ENCODE data around the gene SERPINA6.

DNA sequence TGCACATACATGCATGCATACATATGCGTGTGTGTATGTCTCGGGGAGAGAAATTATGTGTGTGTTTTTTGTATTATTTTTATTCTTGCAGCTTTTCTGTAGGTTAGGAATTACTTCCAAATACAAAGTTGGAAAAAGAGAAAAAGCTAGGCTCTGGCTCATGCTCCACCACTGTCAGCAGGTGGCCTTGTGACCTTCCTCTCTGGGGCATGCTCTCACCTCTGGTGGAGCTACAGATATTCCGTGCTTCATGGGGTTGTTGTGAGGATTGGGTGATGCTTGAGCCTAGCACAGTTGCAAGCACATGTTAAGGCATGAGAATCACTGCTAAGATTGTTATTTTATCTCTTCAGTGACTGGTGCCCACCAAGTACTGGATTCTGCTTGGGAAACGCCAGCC is 6.7 kb upstream of the SERPINA6 start:
- TF ChIP-seq POLR2AphosphoS5 (IDR thresholded peaks at IDR 0.05; ENCODE audit: insufficient read depth in 1 of 2, low read depth in 1 of 2) (no peak), CTCF (IDR thresholded peaks at IDR 0.05) (no peak)
